H1 (cell line): Measurements from ENCODE around the gene QRSL1. TPM values are rescaled to one million over a fixed set of nuclear protein-coding genes. Genes with fewer than 3 reads are reported as not detected.

Experiments used
- EP300 ChIP-seq, 2 experiments: IDR thresholded peaks; 1 replicate in 1 of 2; 2 replicates in 1 of 2; pipeline ENCODE4 v1.6.1; 2011 to 2012; ENCODE audit warnings: low read depth in 2 of 2, low read length in 2 of 2, mild to moderate bottlenecking in 2 of 2, borderline replicate concordance in 1 of 2, inconsistent platforms in 1 of 2, moderate library complexity in 1 of 2
- GABPA ChIP-seq: IDR thresholded peaks from 2 replicates; pipeline ENCODE4 v1.6.1; 2011; ENCODE audit warnings: mild to moderate bottlenecking, low read length, moderate library complexity, borderline replicate concordance; ENCODE audit not compliant: insufficient read depth
- JUND ChIP-seq: IDR thresholded peaks from 2 replicates; pipeline ENCODE4 v1.6.1; 2011; ENCODE audit warnings: mild to moderate bottlenecking, improper control_type of control experiment, low read length
- RAD21 ChIP-seq, 2 experiments: IDR thresholded peaks in 1 of 2; conservative IDR thresholded peaks in 1 of 2; 2 replicates each; pipeline ENCODE4 v1.6.1; 2011; ENCODE audit warnings: low read depth in 2 of 2, low read length in 2 of 2, improper control_type of control experiment in 1 of 2, inconsistent platforms in 1 of 2, mild to moderate bottlenecking in 1 of 2, moderate library complexity in 1 of 2
- SIN3A ChIP-seq, 2 experiments: IDR thresholded peaks in 1 of 2; conservative IDR thresholded peaks in 1 of 2; 2 replicates each; pipeline ENCODE4 v1.6.1; 2011 to 2012; ENCODE audit warnings: low read length in 2 of 2, improper control_type of control experiment in 1 of 2, low read depth in 1 of 2, mild to moderate bottlenecking in 1 of 2
- TAF1 ChIP-seq: IDR thresholded peaks from 2 replicates; pipeline ENCODE4 v1.6.1; 2011; ENCODE audit warnings: mild to moderate bottlenecking, low read depth, low read length
- polyA plus RNA-seq, 7 experiments: library from polyadenylated mRNA; depleted of rRNA in 3 of 7; stranded (reverse) in 5 of 7; unstranded in 2 of 7; fragments of >200 nt in 5 of 7; fragments of 200-250 nt in 2 of 7; gene quantifications; 1 replicate in 5 of 7; 2 replicates in 1 of 7; 4 replicates in 1 of 7; pipeline versions ENCODE4 v1.2.1 to v1.2.3, GENCODE V29; 2011 to 2013; ENCODE audit warnings: missing spikeins in 2 of 7, mixed read lengths in 2 of 7
- total RNA-seq: library from RNA; stranded (reverse); fragmentation: NEBNext Ultra II Directional; extraction: Animal tissue kit (Norgen Biotek cat#: 25700); gene quantifications from 2 replicates; pipeline ENCODE4 v1.2.1, GENCODE V29; 2021
- TF ChIP-seq, protein P1 (sequence below): IDR thresholded peaks from 2 replicates; pipeline ENCODE4 v1.6.1; 2012; ENCODE audit warnings: inconsistent platforms
- TF ChIP-seq, protein P2 (sequence below): fragments of 300-600 bp; sonication (generic); IDR thresholded peaks from 2 replicates; pipeline ENCODE4 v1.7.1; 2012; ENCODE audit warnings: low read length, moderate library complexity, mild to moderate bottlenecking, inconsistent platforms; ENCODE audit not compliant: insufficient replicate concordance

Gene QRSL1
- total and polyA plus RNA-seq, 2 of the 8 experiments (the other 6 are each of a cell fraction or from before 2014, with no cell fraction given), result 7.8 to 22.2 TPM

DNA sequence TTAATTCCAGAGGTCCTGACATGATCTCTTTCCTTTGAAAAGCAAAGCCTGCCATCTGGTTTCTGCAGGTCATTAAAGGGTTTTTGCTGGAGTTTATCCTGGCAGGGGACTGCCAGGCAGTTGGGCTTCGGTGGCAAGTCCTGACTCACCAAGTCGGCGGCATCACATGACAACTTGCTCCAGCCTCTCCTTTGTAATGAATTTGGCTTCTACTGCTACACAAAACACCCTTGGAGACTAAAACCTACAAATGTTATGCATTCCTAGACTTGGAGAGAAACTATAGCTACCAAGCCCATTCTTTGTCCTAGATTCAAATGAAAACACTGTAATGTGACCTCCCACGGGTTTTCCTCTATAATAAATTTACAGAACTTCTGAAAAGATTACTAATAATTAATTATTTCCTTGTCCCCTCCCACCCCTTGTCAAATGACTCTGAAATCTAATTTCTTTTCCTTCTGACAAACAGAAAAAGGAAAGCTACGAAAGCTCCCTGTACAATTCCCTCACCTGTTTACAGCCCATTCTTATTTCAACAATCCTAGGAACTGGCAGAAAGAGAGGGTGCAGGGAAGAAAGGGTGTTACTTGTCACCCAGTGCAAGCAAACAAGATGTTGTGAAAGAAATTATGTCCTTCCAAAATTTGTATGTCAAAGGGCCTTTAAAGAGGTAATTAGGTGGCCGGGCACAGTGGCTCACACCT is 62.9 kb downstream of the QRSL1 start (continued):
- TF ChIP-seq RAD21 (IDR thresholded peaks at IDR 0.05 in 1 of 2, conservative IDR thresholded peaks at IDR 0.05 in 1 of 2; ENCODE audit: low read depth in 2 of 2, low read length in 2 of 2) (peak in 1 of 2 experiments; percentile 17; a peak in 1 of 4 replicates), EP300 (IDR thresholded peaks at IDR 0.05; ENCODE audit: borderline replicate concordance in 1 of 2, low read depth in 2 of 2, low read length in 2 of 2) (peak in 1 of 2 experiments; percentile 42; a peak in 1 of 3 replicates), SIN3A (conservative IDR thresholded peaks at IDR 0.05 in 1 of 2, IDR thresholded peaks at IDR 0.05 in 1 of 2; ENCODE audit: low read depth in 1 of 2, low read length in 2 of 2) (no peak), JUND (peak; percentile 78; the same call in 1 of the 2 replicates), GABPA (no peak), TAF1 (0 out of 2 replicates have a peak, but pooled peaks have one; percentile 20)
- TF ChIP-seq, protein P1, sequence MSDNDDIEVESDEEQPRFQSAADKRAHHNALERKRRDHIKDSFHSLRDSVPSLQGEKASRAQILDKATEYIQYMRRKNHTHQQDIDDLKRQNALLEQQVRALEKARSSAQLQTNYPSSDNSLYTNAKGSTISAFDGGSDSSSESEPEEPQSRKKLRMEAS, result no peak
- TF ChIP-seq, protein P2, sequence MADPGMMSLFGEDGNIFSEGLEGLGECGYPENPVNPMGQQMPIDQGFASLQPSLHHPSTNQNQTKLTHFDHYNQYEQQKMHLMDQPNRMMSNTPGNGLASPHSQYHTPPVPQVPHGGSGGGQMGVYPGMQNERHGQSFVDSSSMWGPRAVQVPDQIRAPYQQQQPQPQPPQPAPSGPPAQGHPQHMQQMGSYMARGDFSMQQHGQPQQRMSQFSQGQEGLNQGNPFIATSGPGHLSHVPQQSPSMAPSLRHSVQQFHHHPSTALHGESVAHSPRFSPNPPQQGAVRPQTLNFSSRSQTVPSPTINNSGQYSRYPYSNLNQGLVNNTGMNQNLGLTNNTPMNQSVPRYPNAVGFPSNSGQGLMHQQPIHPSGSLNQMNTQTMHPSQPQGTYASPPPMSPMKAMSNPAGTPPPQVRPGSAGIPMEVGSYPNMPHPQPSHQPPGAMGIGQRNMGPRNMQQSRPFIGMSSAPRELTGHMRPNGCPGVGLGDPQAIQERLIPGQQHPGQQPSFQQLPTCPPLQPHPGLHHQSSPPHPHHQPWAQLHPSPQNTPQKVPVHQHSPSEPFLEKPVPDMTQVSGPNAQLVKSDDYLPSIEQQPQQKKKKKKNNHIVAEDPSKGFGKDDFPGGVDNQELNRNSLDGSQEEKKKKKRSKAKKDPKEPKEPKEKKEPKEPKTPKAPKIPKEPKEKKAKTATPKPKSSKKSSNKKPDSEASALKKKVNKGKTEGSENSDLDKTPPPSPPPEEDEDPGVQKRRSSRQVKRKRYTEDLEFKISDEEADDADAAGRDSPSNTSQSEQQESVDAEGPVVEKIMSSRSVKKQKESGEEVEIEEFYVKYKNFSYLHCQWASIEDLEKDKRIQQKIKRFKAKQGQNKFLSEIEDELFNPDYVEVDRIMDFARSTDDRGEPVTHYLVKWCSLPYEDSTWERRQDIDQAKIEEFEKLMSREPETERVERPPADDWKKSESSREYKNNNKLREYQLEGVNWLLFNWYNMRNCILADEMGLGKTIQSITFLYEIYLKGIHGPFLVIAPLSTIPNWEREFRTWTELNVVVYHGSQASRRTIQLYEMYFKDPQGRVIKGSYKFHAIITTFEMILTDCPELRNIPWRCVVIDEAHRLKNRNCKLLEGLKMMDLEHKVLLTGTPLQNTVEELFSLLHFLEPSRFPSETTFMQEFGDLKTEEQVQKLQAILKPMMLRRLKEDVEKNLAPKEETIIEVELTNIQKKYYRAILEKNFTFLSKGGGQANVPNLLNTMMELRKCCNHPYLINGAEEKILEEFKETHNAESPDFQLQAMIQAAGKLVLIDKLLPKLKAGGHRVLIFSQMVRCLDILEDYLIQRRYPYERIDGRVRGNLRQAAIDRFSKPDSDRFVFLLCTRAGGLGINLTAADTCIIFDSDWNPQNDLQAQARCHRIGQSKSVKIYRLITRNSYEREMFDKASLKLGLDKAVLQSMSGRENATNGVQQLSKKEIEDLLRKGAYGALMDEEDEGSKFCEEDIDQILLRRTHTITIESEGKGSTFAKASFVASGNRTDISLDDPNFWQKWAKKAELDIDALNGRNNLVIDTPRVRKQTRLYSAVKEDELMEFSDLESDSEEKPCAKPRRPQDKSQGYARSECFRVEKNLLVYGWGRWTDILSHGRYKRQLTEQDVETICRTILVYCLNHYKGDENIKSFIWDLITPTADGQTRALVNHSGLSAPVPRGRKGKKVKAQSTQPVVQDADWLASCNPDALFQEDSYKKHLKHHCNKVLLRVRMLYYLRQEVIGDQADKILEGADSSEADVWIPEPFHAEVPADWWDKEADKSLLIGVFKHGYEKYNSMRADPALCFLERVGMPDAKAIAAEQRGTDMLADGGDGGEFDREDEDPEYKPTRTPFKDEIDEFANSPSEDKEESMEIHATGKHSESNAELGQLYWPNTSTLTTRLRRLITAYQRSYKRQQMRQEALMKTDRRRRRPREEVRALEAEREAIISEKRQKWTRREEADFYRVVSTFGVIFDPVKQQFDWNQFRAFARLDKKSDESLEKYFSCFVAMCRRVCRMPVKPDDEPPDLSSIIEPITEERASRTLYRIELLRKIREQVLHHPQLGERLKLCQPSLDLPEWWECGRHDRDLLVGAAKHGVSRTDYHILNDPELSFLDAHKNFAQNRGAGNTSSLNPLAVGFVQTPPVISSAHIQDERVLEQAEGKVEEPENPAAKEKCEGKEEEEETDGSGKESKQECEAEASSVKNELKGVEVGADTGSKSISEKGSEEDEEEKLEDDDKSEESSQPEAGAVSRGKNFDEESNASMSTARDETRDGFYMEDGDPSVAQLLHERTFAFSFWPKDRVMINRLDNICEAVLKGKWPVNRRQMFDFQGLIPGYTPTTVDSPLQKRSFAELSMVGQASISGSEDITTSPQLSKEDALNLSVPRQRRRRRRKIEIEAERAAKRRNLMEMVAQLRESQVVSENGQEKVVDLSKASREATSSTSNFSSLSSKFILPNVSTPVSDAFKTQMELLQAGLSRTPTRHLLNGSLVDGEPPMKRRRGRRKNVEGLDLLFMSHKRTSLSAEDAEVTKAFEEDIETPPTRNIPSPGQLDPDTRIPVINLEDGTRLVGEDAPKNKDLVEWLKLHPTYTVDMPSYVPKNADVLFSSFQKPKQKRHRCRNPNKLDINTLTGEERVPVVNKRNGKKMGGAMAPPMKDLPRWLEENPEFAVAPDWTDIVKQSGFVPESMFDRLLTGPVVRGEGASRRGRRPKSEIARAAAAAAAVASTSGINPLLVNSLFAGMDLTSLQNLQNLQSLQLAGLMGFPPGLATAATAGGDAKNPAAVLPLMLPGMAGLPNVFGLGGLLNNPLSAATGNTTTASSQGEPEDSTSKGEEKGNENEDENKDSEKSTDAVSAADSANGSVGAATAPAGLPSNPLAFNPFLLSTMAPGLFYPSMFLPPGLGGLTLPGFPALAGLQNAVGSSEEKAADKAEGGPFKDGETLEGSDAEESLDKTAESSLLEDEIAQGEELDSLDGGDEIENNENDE, result peak; percentile 78
